ENCODE measurements around the gene TBX6. TPM values are rescaled to one million over a fixed set of nuclear protein-coding genes. Genes with fewer than 3 reads are reported as not detected.

The TBX6 gene
- total RNA-seq, 1 experiment from 2014 or later, result 5.1 TPM

DNA sequence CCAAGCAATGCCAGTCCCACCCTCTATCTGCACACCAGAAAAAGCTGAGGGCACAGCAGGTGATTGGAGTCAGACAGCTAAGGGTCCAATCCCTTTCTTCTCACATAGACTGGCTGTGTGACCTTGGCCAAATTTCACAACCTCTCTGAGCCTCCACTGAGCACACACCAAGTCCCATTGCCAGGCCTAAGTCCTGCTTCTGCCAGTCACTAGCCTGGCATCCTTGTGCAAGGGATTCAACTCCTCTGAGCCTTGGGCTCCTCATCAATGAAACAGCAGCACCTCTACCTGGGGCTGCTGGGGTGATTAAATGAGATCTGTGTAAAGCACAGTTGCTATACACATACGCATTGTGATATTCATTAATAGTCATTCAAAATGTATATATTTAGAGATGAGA lies 45.1 kb downstream of the TBX6 start:
- Mint-ChIP-seq H3K27me3 (ENCODE audit: low read depth) (peaks cover 34% of the 10 kb centered on the region), H3K9me3 (no peaks in the 10 kb centered on the region), H3K4me1 (no peaks in the 10 kb centered on the region), H3K27ac (no peak overlapping the region), H3K4me3 (no peak overlapping the region), H3K36me3 (no peaks in the 10 kb centered on the region)
- ChIA-PET CTCF (interaction anchor here (1.7 to 2.3 kb wide), 2 partner anchors 9 to 15 kb away, joined by 4 to 10 read pairs; no protein-coding TSS in a partner anchor), POLR2A (no interaction called here)
- ATAC-seq, result no peak
- TF ChIP-seq KAT7 (CRISPR knock-in tag; IDR thresholded peaks at IDR 0.05; ENCODE audit: borderline replicate concordance) (no peak), NR3C1 (CRISPR knock-in tag; conservative IDR thresholded peaks at IDR 0.05; ENCODE audit: low read depth) (no peak), TCF7 (CRISPR knock-in tag; IDR thresholded peaks at IDR 0.05; ENCODE audit: low read depth) (no peak), RELA (CRISPR knock-in tag; IDR thresholded peaks at IDR 0.05; ENCODE audit: borderline replicate concordance) (no peak), ZNF232 (CRISPR knock-in tag; IDR thresholded peaks at IDR 0.05) (no peak), ZNF121 (CRISPR knock-in tag; IDR thresholded peaks at IDR 0.05) (no peak), TEAD4 (CRISPR knock-in tag; IDR thresholded peaks at IDR 0.05) (no peak), ETV6 (CRISPR knock-in tag; IDR thresholded peaks at IDR 0.05) (no peak), JAZF1 (CRISPR knock-in tag; IDR thresholded peaks at IDR 0.05) (no peak), MYBL2 (CRISPR knock-in tag; IDR thresholded peaks at IDR 0.05) (no peak), GABPB1 (CRISPR knock-in tag; IDR thresholded peaks at IDR 0.05) (no peak), PRRX2 (CRISPR knock-in tag; IDR thresholded peaks at IDR 0.05) (no peak), ATF1 (CRISPR knock-in tag; IDR thresholded peaks at IDR 0.05) (no peak), ZNF263 (CRISPR knock-in tag; IDR thresholded peaks at IDR 0.05; ENCODE audit: low read depth) (no peak)
- TF ChIP-seq, protein P1, sequence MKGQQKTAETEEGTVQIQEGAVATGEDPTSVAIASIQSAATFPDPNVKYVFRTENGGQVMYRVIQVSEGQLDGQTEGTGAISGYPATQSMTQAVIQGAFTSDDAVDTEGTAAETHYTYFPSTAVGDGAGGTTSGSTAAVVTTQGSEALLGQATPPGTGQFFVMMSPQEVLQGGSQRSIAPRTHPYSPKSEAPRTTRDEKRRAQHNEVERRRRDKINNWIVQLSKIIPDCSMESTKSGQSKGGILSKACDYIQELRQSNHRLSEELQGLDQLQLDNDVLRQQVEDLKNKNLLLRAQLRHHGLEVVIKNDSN (CRISPR knock-in tag; IDR thresholded peaks at IDR 0.05), result no peak
- TF ChIP-seq, protein P2, sequence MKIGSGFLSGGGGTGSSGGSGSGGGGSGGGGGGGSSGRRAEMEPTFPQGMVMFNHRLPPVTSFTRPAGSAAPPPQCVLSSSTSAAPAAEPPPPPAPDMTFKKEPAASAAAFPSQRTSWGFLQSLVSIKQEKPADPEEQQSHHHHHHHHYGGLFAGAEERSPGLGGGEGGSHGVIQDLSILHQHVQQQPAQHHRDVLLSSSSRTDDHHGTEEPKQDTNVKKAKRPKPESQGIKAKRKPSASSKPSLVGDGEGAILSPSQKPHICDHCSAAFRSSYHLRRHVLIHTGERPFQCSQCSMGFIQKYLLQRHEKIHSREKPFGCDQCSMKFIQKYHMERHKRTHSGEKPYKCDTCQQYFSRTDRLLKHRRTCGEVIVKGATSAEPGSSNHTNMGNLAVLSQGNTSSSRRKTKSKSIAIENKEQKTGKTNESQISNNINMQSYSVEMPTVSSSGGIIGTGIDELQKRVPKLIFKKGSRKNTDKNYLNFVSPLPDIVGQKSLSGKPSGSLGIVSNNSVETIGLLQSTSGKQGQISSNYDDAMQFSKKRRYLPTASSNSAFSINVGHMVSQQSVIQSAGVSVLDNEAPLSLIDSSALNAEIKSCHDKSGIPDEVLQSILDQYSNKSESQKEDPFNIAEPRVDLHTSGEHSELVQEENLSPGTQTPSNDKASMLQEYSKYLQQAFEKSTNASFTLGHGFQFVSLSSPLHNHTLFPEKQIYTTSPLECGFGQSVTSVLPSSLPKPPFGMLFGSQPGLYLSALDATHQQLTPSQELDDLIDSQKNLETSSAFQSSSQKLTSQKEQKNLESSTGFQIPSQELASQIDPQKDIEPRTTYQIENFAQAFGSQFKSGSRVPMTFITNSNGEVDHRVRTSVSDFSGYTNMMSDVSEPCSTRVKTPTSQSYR (CRISPR knock-in tag; IDR thresholded peaks at IDR 0.05), result no peak
- TF ChIP-seq, protein P3, sequence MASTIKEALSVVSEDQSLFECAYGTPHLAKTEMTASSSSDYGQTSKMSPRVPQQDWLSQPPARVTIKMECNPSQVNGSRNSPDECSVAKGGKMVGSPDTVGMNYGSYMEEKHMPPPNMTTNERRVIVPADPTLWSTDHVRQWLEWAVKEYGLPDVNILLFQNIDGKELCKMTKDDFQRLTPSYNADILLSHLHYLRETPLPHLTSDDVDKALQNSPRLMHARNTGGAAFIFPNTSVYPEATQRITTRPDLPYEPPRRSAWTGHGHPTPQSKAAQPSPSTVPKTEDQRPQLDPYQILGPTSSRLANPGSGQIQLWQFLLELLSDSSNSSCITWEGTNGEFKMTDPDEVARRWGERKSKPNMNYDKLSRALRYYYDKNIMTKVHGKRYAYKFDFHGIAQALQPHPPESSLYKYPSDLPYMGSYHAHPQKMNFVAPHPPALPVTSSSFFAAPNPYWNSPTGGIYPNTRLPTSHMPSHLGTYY (CRISPR knock-in tag; IDR thresholded peaks at IDR 0.05), result no peak
- TF ChIP-seq, protein P4, sequence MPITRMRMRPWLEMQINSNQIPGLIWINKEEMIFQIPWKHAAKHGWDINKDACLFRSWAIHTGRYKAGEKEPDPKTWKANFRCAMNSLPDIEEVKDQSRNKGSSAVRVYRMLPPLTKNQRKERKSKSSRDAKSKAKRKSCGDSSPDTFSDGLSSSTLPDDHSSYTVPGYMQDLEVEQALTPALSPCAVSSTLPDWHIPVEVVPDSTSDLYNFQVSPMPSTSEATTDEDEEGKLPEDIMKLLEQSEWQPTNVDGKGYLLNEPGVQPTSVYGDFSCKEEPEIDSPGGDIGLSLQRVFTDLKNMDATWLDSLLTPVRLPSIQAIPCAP (CRISPR knock-in tag; IDR thresholded peaks at IDR 0.05), result no peak
- DNase-seq (ENCODE audit: low spot score), result no peak

DNA sequence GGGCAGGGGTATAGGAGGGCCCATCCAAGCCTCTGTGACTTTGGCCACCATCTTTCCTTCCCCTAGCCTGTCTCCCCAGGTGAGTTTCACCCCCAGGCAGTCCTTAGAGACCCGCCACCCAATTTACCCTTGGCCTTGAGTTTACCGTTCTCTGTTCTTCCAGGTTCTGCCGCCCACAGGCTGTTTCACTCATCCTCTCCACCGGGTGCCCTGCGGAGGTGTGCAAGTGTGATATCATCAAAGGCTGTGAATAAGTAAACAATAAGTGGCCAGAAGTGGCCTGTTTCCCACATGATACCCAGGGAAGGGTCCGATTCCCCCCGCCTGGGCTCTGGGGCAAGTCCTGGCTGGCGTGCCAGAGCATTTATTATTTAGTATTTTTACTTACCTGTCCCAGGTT lies 45.5 kb downstream of the TBX6 start:
- no peaks in the 10 kb centered on the region for H3K36me3 Mint-ChIP-seq
- H3K4me3 Mint-ChIP-seq, result no peak overlapping the region
- no peaks in the 10 kb centered on the region for H3K9me3 Mint-ChIP-seq
- peaks cover 32% of the 10 kb centered on the region for H3K27me3 Mint-ChIP-seq (ENCODE audit: low read depth)
- DNase-seq (ENCODE audit: low spot score) (no peak), ATAC-seq (no peak)
- POLR2A ChIA-PET, result no interaction called here
- TF ChIP-seq ZNF121 (CRISPR knock-in tag; IDR thresholded peaks at IDR 0.05), result no peak
- TF ChIP-seq, protein P5, sequence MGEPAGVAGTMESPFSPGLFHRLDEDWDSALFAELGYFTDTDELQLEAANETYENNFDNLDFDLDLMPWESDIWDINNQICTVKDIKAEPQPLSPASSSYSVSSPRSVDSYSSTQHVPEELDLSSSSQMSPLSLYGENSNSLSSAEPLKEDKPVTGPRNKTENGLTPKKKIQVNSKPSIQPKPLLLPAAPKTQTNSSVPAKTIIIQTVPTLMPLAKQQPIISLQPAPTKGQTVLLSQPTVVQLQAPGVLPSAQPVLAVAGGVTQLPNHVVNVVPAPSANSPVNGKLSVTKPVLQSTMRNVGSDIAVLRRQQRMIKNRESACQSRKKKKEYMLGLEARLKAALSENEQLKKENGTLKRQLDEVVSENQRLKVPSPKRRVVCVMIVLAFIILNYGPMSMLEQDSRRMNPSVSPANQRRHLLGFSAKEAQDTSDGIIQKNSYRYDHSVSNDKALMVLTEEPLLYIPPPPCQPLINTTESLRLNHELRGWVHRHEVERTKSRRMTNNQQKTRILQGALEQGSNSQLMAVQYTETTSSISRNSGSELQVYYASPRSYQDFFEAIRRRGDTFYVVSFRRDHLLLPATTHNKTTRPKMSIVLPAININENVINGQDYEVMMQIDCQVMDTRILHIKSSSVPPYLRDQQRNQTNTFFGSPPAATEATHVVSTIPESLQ (CRISPR knock-in tag; IDR thresholded peaks at IDR 0.05), result no peak
- TF ChIP-seq NR1H2 (CRISPR knock-in tag; IDR thresholded peaks at IDR 0.05), result no peak
- TF ChIP-seq, protein P6, sequence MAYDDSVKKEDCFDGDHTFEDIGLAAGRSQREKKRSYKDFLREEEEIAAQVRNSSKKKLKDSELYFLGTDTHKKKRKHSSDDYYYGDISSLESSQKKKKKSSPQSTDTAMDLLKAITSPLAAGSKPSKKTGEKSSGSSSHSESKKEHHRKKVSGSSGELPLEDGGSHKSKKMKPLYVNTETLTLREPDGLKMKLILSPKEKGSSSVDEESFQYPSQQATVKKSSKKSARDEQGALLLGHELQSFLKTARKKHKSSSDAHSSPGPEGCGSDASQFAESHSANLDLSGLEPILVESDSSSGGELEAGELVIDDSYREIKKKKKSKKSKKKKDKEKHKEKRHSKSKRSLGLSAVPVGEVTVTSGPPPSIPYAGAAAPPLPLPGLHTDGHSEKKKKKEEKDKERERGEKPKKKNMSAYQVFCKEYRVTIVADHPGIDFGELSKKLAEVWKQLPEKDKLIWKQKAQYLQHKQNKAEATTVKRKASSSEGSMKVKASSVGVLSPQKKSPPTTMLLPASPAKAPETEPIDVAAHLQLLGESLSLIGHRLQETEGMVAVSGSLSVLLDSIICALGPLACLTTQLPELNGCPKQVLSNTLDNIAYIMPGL (CRISPR knock-in tag; IDR thresholded peaks at IDR 0.05), result no peak
- H3K4me1 Mint-ChIP-seq, result no peaks in the 10 kb centered on the region
- no peak overlapping the region for H3K27ac Mint-ChIP-seq
- CTCF ChIA-PET, result interaction anchor here (2.3 kb wide), 1 partner anchor 14 kb away, joined by 10 read pairs; no protein-coding TSS in a partner anchor

All from WTC11 (cell line).